Hematopoietic multipotent progenitor cell (in vitro differentiated cells): ENCODE results near the gene PSMD12. TPM values are rescaled to one million over a fixed set of nuclear protein-coding genes. Genes with fewer than 3 reads are reported as not detected.
"Not testable (repeated sequence)": the region's sequence is repeated elsewhere in the genome, so short reads cannot be mapped to it uniquely, and the experiment has no call there.

Experiments used
- DNase-seq, 3 donors: peaks; one replicate each; pipeline ENCODE4 v3.0.0-alpha.2; 2011 to 2015; ENCODE audit warnings: low read depth in 2 of 3, low spot score in 2 of 3
- total RNA-seq: library from RNA; depleted of rRNA; stranded (reverse); fragments of >200 nt; gene quantifications from one replicate; pipeline ENCODE4 v1.2.3, GENCODE V29; 2012

PSMD12 gene
- total RNA-seq, 1 donor = 7.3 TPM

DNA sequence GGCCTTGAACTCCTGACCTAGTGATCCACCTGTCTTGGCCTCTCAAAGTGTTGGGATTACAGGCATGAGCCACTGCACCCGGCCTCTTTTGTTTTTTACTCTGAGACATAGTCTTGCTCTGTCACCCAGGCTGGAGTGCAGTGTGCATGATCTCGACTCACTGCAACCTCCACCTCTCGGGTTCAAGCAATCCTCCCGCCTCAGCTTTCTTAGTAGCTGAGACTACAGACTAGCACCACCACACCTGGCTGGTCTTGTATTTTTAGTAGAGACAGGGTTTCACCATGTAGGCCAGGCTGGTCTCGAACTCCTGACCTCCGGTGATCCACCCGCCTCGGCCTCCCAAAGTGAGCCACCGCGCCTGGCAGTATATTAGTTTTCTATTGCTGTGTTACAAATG, 22.2 kb upstream of the PSMD12 start:
- DNase-seq = not testable (repeated sequence)

DNA sequence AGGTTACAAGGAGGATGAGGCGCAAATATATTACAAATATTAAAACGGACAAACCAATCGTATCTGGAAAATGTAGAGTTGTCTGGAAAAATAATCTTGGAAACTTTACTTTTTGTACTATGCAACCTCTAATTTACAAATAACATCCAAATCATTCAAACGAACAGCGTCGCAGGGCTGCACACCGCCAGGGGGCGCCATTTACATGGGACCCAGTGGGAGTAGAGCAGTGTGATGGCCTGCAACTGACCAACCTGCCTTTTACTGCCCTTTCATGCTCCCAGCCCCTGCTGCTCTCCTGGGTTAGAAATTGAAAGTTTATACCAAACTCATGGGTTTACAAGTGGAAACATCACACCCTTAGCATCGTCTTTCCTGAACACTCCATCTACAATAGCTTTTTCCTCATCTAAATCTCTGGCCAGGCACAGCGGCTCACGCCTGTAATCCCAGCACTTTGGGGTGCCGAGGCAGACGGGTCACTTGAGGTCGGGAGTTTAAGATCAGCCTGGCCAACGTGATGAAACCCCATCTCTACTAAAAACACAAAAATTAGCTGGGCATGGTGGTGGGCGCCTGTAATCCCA, 20.7 kb upstream of the PSMD12 start:
- DNase-seq = peak in 2 of 3 donors; percentile 43 to 62

DNA sequence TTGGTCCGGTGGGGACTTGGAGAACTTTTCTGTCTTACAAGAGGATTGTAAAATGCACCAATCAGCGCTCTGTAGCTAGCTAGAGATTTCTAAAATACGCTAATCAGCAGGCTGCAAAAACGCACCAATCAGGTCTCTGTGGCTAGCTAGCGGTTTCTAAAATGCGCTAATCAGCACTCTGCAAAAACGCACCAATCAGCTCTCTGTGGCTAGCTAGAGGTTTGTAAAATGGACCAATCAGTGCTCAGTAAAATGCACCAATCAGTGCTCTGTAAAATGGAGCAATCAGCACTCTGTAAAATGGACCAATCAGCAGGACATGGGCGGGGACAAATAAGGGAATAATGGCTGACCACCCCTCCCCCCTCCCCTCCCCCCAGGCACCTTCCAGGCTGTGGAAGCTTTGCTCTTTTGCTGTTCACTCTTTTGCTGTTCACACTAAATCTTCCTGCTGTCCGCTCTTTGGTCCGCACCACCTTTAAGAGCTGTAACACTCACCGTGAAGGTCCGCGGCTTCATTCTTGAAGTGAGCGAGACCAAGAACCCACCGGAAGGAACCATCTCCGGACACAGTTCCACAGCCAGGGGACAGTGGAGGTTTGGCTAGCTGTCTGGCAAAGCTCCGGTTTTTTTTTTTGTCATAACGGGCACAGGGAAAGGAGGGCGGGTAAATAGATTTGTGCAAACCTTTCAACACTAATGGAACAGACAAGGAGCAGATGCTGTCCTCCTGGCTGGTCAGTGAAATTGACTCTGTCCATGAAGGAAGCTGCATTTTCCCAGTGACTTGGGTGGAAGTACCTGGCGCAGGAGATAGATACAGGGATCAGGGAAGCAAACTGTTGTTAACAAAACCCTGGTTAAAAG, 19.0 kb upstream of the PSMD12 start:
- no peak for DNase-seq

DNA sequence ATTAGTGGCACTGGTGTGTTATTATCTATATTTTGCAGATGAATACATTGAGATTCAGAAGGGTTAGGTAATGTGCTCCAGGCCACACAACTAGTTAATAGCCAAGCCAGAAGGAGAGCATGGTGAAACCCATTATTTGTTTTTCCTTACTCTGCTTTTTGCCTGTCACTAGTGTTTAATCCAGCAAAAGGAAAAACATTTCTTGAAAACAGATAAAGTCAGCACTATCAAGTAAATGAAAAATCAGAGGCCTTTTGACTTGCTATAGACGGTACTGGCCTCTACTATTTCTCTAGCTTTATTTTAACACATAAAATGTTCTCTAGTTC, 15.5 kb upstream of the PSMD12 start:
- no peak for DNase-seq

DNA sequence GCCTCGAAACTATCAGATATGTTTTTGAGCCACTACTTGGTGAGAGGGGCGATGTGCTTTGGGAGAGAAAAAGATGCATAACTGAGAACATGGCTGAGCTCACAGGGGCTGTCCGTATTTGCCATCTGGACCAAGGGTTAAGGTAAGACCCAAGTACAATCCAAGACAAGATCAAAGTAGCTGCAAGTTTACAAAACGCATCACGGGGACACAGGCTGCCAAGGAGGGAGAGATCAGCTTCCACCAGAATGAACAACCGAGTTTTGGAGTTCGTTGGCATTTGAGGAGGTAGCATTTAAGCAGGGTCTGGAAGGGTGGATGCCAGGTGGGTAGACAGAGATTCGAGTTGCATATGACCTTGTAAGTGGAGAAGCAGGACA, 12.9 kb upstream of the PSMD12 start:
- no peak for DNase-seq

DNA sequence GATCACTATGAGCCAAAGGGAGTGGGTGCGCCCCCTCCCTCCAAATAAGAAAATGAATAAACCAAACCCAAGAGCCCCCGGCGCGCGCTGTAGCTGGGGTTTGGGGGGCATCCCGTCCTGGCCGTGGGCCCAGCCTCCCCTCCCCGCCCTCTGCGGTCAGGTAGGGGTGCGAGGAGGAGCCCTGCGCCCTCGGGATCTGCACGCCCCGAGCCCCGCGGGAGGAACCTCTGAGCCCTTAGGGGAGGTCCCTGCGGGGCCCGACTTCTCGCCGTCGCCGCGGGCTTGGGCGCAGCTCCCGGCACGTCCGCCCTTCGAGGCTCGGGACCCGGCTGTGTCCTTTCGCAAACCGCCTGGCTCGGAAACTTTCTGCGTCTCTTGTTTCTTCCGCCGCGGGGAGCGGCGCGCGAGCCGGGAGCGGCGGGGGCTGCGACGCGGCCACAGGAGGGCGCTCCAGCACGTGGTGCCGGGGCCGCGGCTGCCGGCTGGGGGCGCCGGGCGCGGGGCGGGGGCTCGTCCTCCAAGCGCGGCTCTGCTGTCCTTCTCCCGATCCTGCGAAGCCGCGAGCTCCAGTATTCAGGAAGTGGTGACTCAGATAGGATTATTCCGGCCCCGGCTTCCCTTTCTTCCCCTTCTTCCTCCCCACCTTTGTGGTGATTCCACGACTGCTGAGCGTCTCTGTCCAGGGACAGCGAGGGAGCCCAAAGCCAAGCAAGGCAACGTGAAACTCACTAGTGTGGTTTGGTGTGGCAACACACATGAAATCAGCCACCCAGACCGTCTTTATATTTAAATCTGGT, 12.3 kb upstream of the PSMD12 start:
- peak; percentile 65 to 75 (median 73) for DNase-seq

DNA sequence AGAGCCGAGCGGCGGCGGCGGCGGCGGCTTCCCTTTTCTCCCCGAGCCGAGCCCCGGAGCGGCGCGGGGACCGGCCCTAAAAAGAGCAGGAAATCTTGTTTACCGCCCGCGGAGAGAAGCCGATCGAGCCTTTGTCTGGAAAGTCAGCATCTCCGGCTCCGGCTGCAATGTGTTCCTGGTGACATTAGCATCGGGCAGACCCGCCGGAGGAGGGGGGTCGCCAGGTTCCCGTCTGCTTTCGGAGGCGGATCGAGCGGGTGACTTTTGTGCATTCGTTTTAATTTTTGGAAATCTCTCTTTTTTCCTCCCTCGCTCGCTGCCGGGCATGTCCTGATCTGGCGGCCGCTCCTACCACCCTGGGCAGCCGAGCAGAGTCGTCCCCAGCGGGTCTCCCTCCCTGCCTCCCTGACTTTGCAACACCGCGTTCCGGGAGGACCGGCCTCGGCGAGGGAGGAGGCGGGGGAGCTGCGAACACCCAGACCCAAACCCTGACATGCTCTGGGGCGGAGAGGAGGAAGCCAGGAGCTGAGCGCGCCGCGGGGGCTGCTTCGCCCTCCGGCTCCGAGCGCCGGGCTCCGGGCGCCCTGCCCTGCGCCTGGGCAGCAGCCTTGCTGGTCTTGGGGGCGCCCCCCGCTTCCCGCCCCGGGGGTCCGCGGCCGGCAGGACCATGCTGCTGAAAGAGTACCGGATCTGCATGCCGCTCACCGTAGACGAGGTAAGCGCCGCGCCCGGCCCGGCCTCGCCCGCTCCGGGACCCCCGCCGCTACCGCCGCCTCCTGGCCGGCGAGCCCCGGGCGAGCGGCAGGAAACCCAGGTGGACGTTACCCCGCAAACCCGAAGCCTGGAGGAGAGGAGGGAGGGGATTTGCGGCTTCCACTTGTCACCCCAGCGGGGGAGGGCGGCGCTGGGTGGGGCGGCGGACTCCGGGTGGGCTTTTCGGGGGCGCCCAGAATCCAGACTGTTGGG, 11.4 kb upstream of the PSMD12 start:
- peak in 2 of 3 donors; percentile 43 to 52 for DNase-seq

DNA sequence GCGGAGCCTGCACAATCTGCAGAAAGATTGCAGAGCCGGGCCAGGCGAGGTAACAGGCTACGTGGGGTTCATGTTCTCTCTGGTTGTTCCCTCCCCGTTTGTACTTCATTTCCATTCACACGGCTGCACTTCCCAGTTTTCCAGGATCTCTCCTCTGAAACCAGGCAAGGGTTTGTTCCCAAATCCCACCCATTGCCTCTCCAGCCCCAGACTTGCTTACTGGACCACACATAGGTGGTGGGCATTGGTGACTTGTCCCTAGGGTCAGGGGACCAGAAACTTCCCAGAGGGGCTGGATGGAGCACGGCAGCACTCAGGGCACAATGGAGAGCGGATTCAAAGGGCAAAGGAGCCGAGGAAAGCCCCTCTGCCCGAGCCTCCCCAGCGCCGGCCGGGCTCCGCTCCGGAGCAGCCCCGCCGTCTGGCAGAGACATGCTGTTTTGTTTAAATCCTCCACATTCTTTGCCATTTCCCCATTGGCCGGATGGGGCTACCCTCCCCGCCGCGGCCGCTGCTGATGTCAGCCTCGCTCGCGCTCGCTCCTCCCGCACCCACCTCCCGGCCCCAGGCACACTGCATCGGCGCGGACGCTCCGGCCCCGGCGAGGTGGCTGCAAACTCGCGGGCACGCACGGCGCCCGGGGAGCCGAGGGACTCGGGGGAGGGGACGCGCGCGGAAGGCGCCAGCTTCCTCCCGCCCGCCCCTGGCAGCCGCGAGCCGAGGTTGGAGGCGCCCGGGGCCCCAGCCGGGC, 10.5 kb upstream of the PSMD12 start, which contains the start of gene PITPNC1:
TSS of gene PITPNC1 (plus strand) at position 545 of the 751 bp plus-strand sequence.
- peak; percentile 80 to 87 (median 84) for DNase-seq

DNA sequence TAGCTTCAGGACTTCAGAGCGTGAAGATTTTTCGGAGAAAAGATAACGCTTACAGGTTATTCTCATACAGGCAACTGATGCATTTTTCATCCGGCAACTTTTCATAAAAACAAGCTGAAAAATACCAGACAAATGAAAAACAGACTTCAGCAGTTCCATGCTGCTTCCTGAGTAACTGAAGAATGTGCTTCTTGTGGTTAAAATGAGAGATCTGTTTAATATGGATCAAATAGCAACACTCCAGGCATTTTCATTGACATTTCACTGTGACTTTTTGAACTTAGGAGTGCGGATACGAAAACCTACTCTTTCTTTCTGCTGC, 10.0 kb upstream of the PSMD12 start:
- no peak for DNase-seq

DNA sequence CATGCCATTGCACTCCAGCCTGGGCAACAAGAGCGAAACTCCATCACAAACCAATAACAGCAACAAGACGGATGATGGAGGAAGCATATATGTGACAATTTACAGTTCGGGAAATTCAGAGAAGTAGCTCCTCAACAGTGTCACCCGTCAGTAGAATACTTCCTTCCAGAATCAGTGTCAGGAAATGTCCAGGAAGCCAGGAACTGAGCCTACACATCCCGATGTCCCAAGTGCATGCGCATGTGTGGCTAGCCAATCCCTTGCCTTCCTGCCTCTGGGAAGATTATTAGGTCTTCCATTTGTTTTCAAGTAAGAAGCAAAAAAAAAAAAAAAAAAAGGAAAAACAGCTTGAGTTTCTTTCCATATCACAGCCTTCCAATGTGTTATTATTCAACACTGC, 9.3 kb upstream of the PSMD12 start:
- no peak for DNase-seq

DNA sequence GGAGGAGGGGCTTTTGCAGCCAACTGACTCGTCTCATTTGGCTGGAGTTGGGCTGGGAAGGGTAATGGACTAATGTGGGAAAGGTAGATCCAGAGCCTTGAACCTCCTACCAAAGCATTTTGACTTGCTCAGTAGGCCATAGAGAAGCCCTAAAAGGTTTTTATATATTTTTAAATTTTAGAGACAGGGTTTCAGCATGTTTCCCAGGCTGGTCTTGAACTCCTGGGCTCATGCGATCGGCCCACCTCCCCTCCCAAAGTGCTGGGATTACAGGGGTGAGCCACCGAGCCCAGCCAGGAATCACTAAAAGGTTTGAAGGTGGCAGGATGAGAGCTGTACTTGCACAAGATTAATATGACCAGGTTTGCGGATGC, 8.7 kb upstream of the PSMD12 start:
- no peak for DNase-seq

DNA sequence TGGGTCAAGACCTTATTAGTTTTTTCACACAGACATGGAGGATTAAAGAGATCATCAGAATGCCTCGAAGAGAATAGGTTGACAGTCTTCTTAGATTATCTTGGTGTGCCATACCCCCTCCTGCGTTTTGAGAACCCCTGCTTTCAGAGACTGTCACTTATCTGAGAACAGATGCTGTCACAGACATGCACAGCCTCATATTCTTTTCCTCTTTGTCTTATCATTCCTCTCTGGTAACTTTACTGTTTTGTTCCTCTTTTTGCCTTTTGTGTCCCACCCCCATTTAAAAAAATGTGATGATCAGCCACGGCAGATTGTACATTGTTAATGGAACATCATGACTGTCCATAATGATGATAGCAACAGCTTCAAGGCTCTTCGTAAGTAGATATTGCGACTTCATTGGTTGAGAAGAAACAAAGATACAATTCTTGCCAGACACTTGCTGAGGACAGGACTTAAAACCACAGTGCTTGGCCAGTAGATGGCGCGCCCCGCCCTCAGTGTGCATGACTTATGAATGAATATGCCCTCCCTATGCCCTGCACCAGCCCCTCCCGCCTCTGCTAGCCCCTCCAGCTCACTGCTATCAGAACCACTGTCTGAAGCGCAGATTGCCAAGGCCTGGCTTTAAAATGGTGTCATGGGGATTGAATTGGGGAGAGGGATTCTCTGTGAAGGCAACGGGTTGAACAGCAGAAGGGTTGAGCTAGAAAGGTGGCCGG, 8.1 kb upstream of the PSMD12 start:
- peak in 2 of 3 donors; percentile 93 for DNase-seq

DNA sequence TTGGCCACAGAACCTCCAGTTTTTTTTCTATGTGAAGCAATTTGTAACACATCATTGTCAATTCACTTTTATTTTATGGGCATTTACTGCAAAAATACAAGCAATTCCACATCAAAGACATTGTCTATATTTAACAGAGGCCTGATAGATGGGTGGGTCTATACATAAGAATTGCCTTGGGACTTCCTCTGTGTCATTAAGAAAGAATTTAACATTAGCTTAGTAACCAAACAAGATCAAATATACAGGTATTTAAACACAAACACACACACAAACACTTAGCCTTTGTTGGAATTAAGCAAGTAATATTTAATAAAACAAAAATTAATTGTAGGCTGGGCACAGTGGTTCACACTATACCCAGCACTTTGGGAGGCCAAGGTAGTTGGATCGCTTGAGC, 6.4 kb upstream of the PSMD12 start:
- no peak for DNase-seq

DNA sequence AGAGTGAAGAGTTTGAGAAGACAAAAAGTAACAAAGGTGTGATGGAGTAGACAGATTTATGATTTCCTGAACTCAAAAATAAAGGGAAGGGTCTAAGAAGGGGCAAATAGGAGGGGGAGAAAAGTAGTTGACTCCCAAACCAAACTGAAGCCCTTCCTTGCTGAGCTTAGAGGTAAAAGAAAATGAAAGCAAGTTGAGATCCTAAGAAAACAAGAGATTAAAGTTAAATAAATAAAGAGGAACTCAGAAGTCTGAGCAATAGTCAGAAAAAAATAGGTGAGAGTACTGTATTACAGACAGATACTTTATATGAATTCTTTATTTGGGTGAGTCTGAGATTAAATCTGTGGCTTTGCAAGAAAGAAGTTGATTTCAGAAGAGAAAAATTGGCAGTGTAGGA, 3.3 kb upstream of the PSMD12 start:
- DNase-seq = peak in 1 of 3 donors; percentile 36

DNA sequence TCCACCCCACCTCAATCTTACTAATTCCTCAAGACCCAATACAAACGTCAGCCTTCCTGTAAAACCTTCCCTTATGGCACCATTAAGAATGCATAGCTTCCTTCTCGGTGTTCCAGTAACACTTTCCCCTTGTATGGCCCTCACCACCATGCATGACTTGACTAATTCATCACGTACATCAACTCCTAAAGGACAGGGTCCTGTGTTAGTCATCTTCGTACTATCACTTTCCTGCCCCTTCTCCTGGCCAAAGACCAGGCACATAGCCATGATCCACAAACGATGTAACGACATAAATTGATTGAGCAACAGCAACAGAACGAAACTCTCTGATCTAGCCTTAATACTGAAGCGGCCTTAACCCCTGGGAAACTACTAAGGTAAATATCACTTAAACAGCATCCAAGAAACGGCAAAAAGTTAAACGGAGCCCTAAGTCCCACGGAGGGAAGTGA, 612 bp downstream of the PSMD12 start:
- DNase-seq = peak in 2 of 3 donors; percentile 50 to 58

DNA sequence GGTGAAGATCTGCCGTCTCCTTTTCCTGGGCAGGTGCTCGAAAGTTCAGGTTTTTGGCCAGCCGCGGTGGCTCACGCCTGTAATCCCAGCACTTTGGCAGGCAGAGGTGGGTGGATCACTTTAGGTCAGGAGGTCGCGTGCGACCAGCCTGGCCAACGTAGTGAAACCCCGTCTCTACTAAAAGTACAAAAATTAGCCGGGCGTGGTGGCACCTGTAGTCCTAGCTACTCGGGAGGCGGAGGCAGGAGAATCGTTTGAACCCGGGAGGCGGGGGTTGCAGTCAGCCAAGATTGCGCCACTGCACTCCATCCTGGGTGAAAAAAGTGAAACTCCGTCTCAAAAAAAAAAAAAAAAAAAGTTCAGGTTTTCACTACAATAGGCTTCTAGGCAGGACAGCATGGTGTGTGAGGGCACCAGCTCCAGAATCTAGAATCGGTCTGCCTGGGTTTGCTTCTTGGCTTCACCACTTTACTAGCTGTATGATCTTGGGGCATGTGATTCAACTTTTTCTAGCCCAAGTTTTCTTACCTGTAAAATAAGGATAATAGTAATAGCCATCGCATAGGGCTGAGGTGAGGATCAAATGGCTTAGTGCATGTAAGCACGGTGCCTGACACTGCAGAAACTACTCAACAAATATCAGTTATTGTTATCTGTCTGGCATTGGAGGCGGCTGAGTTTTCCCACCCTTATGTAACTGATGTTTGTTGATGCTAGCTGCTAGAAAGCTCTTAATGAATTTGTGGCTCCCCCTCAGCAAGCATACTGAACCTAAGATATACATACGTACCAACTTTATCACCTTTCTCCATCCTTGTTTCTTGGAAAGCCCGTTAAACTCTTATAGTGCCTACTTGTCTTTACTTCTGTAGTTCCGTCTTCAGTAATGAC, 1.3 kb downstream of the PSMD12 start:
- no peak for DNase-seq

DNA sequence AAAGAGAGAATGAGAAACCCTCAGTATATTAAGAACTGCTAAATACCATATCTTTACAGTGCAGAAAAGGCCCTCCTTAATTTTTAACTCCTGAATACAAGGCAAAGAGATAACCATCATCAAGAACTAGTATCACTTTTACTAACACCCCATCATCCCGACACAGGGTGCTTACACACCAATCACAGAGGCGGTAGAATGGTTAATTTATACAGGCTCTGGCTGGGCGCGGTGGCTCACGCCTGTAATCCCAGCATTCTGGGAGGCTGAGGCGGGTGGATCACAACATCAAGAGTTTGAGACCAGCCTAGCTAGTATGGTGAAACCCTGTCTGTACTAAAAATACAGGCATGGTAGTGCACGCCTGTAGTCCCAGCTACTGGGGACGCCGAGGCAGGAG, 4.2 kb downstream of the PSMD12 start:
- no peak for DNase-seq

DNA sequence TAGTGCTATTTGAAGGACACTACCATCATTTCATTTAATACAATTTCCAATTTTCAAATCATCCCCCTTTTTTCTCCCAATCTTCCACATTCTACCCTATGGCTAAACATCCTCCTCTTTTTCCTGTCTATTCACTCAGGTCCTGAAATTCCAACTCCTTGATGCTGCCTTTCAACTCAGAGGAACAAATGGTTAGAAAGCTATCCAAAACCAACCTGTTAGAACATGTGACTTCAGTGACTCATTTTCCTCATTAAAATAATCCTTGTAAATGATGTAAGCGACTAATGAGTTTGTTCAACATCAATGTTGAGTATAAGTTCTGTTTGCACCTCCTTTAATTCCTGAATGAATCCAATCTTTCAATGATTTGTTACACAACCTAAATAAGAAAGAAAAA, 5.5 kb downstream of the PSMD12 start:
- DNase-seq = no peak
